Parathyroid adenoma (tissue), 2 donors: ENCODE measurements around the gene ANTXRL.

ENCODE experiments used
- H2AFZ ChIP-seq: fragments of 300-600 bp; sonication (generic); one replicate; pipeline ENCODE4 v1.7.0; 2017; ENCODE audit warnings: antibody characterized with exemption, mild to moderate bottlenecking
- H3K27ac ChIP-seq: fragments of 300-600 bp; sonication (generic); one replicate; pipeline ENCODE4 v1.7.0; 2017
- H3K27me3 ChIP-seq: fragments of 300-600 bp; sonication (generic); one replicate; pipeline ENCODE4 v1.7.0; 2017; ENCODE audit warnings: low read length; ENCODE audit not compliant: control insufficient read depth, insufficient read depth
- H3K36me3 ChIP-seq: fragments of 300-600 bp; sonication (generic); one replicate; pipeline ENCODE4 v1.7.0; 2017; ENCODE audit warnings: low read length; ENCODE audit not compliant: control insufficient read depth, insufficient read depth
- H3K4me1 ChIP-seq: fragments of 300-600 bp; sonication (generic); one replicate; pipeline ENCODE4 v1.7.0; 2017; ENCODE audit warnings: control low read depth
- H3K4me2 ChIP-seq: fragments of 300-600 bp; sonication (generic); one replicate; pipeline ENCODE4 v1.7.0; 2017; ENCODE audit warnings: low read length
- H3K4me3 ChIP-seq: fragments of 300-600 bp; sonication (generic); one replicate; pipeline ENCODE4 v1.7.0; 2017; ENCODE audit warnings: low read depth, low read length
- H3K79me2 ChIP-seq: fragments of 300-600 bp; sonication (generic); one replicate; pipeline ENCODE4 v1.7.0; 2017; ENCODE audit warnings: control low read depth
- H3K9ac ChIP-seq: fragments of 300-600 bp; sonication (generic); one replicate; pipeline ENCODE4 v1.7.0; 2017; ENCODE audit warnings: mild to moderate bottlenecking
- H3K9me3 ChIP-seq: fragments of 300-600 bp; sonication (generic); one replicate; pipeline ENCODE4 v1.7.0; 2017; ENCODE audit warnings: low read length; ENCODE audit not compliant: control insufficient read depth
- TF ChIP-seq, protein P1 (sequence below): fragments of 300-600 bp; sonication (generic); IDR thresholded peaks from one replicate; pipeline ENCODE4 v1.7.0; 2017; ENCODE audit warnings: antibody characterized with exemption, mild to moderate bottlenecking
- donor health status: primary hyperparathyroidism.

ANTXRL gene

DNA sequence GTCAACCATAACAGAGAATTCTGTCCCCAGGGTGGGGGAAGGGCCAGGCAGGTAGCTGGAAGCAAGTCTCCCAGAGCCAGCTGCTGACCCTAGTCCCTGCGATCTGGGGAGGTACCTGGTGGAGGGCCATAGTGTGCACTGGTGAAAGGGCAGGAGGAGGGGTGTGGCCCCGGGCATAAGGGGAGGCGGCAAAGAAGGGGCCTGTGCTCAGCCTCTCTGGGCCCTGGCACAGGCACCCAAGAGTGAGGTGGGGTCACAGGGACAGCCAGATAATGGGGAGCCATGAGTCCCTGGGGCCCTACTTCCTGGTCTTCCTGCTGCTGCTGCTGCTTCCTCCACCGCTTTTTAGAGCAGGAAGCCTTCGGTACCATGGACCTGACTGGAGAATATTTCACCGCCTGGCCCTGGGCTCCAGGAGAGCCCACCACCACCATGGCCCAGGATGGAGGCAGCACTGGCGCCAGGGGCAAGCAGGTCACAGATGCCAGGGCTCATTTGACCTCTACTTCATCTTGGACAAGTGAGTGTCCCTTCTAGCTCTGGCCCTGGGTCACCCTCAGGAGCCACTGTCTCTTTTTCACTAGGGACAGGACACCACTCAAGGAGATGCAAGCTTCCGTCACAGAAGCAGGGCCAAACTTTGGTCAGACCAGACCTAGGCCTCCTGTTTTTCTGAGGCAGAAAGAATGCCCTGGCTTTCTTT lies at the start of gene ANTXRL:
Gene ANTXRL (plus strand): TSS at position 7 of the 703 bp plus-strand sequence. CDS start 266 bp downstream, at position 273.
- peak within 1 kb of the TSS; percentile 41 for H3K27ac ChIP-seq

DNA sequence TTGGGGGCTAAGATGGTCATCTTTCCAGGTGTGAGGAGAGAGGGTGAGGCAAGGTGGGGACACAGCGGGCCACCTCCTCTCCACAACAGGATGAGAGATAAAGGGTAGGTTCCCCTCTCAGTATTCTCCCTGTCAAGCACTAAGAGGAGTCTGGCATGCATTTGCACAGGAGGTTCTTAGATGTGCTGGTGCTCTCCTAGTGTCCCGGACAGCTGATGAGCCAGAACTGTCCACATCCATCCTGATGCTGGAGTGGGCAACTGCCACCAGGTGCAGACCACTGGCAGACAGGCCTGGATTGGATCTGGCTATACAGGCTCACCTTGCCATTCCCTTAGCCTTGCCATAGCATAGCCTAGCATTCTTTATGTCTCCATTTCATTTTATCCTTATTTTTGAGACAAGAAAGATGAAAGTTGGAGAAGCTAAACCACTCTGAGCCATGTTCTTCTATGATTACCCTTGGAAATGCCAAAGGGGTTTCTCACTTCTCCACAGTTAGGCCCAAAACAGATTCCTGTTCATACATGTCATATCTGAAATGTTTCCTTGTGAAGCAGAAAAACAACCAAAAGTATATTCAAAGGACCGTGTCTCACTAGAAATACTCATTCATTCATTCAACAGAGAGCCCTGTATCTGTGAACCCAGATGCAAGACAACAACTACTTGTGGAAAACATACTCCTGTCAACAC lies 48.8 kb upstream of the ANTXRL start:
- H3K79me2 ChIP-seq, result no peaks in the 10 kb centered on the region
- H3K4me1 ChIP-seq, result no peaks in the 10 kb centered on the region
- TF ChIP-seq, protein P1, sequence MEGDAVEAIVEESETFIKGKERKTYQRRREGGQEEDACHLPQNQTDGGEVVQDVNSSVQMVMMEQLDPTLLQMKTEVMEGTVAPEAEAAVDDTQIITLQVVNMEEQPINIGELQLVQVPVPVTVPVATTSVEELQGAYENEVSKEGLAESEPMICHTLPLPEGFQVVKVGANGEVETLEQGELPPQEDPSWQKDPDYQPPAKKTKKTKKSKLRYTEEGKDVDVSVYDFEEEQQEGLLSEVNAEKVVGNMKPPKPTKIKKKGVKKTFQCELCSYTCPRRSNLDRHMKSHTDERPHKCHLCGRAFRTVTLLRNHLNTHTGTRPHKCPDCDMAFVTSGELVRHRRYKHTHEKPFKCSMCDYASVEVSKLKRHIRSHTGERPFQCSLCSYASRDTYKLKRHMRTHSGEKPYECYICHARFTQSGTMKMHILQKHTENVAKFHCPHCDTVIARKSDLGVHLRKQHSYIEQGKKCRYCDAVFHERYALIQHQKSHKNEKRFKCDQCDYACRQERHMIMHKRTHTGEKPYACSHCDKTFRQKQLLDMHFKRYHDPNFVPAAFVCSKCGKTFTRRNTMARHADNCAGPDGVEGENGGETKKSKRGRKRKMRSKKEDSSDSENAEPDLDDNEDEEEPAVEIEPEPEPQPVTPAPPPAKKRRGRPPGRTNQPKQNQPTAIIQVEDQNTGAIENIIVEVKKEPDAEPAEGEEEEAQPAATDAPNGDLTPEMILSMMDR, result no peak
- no peak overlapping the region for H3K27ac ChIP-seq
- H3K27me3 ChIP-seq, result no peaks in the 10 kb centered on the region
- H3K9me3 ChIP-seq, result no peaks in the 10 kb centered on the region
- H3K4me3 ChIP-seq, result no peak overlapping the region
- no peak overlapping the region for H3K9ac ChIP-seq
- H3K36me3 ChIP-seq, result no peaks in the 10 kb centered on the region
- no peak overlapping the region for H3K4me2 ChIP-seq
- no peak overlapping the region for H2AFZ ChIP-seq

More for the DNA sequence above, at the start of gene ANTXRL:
- no peak within 1 kb of the TSS for H3K9ac ChIP-seq
- no peak within 1 kb of the TSS for H3K4me3 ChIP-seq
- H3K27me3 ChIP-seq, result no peaks in the 10 kb centered on the region
- no peaks in the 10 kb centered on the region for H3K79me2 ChIP-seq
- peak within 1 kb of the TSS; percentile 71 for H2AFZ ChIP-seq
- H3K36me3 ChIP-seq, result no peaks in the 10 kb centered on the region
- peaks cover 28% of the 10 kb centered on the region for H3K4me1 ChIP-seq
- no peak within 1 kb of the TSS for H3K4me2 ChIP-seq
- TF ChIP-seq, protein P1, result no peak
- no peaks in the 10 kb centered on the region for H3K9me3 ChIP-seq

DNA sequence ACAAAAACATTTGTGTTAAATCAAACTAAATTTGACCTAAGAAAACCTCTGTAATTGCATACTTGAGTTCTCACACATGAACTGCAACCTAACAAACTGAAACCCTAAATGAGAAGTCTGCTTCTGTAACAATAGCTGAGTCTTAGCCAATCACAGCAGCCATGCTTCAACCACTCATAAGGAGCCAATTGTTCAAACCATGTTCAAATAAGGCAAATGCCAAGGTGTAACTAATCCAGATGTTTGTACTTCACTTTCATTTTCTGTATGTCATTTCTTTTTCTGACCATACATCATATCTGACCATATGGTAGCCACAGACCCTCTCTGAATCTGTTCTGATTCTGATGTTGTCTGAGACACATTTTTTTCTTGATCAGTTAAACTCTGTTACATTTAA lies 47.5 kb upstream of the ANTXRL start:
- TF ChIP-seq, protein P1, result no peak
- H3K4me3 ChIP-seq, result no peak overlapping the region
- no peaks in the 10 kb centered on the region for H3K36me3 ChIP-seq
- no peaks in the 10 kb centered on the region for H3K4me1 ChIP-seq
- H2AFZ ChIP-seq, result no peak overlapping the region
- no peak overlapping the region for H3K27ac ChIP-seq
- H3K79me2 ChIP-seq, result no peaks in the 10 kb centered on the region
- H3K9ac ChIP-seq, result no peak overlapping the region
- H3K9me3 ChIP-seq, result no peaks in the 10 kb centered on the region
- no peaks in the 10 kb centered on the region for H3K27me3 ChIP-seq
- no peak overlapping the region for H3K4me2 ChIP-seq

DNA sequence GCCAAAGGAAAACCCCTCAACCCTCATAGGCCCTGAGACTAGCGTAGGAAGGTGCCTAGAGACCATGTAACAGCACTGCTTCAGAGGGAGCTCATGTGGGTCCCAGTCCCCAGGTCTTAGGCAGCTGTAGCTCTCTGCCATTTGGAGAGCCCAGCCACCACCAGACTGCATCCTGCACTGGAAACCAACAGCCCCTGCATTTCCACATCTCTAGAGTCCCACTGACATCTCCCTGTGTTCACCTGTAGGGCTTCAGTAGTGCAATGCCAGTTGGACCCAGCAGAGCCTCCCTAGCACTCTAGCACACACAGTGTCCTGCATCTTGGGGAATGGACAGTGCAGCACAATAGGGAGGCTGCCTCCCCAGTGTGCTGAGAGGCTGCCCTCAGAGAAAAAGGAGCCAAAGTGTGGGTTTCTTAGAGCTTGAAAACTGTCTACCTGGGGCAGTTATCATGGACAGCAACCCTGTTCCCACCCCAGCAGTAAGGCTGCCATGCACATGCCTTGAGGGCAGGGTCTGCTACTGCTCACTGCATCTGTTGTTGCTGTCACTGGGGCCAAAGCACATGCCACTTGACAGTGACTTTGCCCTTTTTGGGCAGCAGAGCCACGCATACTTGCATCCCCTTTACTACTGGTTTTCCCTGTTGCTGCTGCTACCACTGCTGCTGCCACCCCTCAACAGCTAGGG lies 46.7 kb upstream of the ANTXRL start:
- H3K27ac ChIP-seq, result no peak overlapping the region
- H3K9me3 ChIP-seq, result no peaks in the 10 kb centered on the region
- TF ChIP-seq, protein P1, result no peak
- no peaks in the 10 kb centered on the region for H3K79me2 ChIP-seq
- H3K4me2 ChIP-seq, result no peak overlapping the region
- no peak overlapping the region for H3K4me3 ChIP-seq
- H3K36me3 ChIP-seq, result no peaks in the 10 kb centered on the region
- no peak overlapping the region for H2AFZ ChIP-seq
- H3K27me3 ChIP-seq, result no peaks in the 10 kb centered on the region
- no peaks in the 10 kb centered on the region for H3K4me1 ChIP-seq
- H3K9ac ChIP-seq, result no peak overlapping the region
